Activated CD8-positive, alpha-beta memory T cell treated with anti-CD3 and anti-CD28 coated beads for 48 hours (primary cell): ENCODE measurements around the gene PDXK.

ENCODE experiments used
- DNase-seq, 3 experiments: peaks; one replicate each; pipeline ENCODE4 v3.0.0-alpha.2; 2020; ENCODE audit warnings: low read depth in 2 of 3, low spot score in 2 of 3

Gene PDXK

DNA sequence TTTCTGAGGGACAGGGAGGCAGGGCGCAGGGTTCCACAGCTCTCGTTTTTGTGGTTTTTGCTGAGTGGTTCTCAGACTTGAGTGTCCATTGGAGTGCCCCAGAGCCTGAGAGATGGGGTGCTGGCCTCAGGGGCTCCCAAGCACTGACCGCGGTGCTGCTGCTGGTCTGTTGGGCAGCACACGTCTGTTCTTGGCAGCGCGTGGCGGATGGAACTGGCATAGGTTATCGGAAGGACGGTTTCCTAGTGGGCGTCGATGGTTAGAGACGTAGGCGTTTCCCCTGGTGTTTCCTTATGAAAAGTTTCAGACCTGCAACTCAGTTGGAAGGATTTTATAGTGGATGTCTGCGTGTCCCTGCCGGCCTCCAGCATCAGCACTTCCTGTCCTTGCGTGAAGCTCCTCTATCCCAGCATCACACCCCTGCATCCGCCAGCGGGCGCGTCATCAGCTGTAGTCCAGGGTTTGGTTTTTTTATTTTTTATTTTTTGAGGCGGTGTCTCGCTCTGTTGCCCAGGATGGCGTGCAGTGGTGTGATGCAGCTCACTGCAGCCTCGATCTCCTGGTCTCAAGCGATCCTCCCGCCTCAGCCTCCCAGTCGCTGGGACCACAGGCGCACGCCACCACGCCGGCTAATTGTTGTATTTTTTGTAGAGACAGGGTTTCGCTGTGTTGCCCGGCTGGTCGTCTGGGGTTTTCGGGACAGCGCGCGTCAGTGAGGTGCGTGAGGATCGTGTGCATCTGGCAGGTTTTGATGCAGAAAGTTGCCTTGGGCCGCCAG lies 82.3 kb downstream of the PDXK start:
- DNase-seq, result no peak

- no peak for DNase-seq
Measured at GRCh38 chr21:43802713-43803313, 83.9 kb downstream of the PDXK start.

- DNase-seq, result no peak
Measured at GRCh38 chr21:43803558-43804300, 84.8 kb downstream of the PDXK start.

DNA sequence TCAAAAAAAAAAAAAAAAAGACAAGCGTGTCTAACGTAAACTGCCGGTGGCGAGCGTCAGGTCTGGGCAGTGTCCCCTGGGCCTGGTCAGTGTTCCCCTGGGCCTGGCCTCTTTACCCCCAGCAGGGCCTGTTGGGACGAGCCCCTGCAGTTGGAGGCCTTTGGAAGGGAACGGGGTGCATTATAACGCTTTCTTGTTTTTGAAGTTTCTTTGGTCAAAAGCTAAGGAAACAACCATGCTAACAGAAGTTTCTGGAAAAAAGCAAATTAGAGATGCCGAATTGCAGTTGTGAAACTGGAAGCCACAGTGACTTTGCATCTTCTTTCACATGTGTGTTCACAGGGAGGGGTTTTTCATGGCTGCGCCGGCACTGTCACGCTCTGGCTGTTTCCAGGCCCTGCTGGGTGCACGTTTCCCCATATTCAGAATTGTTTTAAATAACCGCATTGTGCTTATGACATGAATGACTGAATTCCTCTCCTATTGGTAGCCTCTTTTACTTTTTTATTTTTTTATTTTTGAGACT lies 86.4 kb downstream of the PDXK start:
- DNase-seq, result no peak

- no peak for DNase-seq
Measured at GRCh38 chr21:43806017-43806710, 87.2 kb downstream of the PDXK start.

DNA sequence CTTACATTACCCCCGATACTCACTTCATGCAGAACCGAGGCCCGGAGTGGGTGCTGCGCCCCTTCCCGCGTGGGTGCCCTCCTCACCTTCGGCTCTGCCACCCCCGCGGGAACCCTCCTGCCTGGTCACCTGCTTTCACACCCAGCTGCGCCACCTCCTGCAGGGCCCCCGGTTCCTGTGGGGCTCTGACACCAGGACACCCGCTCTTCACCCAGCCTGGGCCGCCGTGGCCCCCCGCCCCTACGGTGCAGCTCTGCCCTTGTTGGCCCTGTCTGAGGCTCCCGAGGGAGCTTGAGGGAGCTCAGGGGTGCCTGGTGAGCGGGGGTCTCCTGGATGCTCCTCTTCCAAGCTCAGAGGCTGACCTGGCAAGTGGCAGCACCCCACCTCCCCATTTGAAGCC lies 89.4 kb downstream of the PDXK start:
- no peak for DNase-seq

GRCh38 chr21:43808832-43809251 lies 89.9 kb downstream of the PDXK start:
- DNase-seq, result no peak

DNA sequence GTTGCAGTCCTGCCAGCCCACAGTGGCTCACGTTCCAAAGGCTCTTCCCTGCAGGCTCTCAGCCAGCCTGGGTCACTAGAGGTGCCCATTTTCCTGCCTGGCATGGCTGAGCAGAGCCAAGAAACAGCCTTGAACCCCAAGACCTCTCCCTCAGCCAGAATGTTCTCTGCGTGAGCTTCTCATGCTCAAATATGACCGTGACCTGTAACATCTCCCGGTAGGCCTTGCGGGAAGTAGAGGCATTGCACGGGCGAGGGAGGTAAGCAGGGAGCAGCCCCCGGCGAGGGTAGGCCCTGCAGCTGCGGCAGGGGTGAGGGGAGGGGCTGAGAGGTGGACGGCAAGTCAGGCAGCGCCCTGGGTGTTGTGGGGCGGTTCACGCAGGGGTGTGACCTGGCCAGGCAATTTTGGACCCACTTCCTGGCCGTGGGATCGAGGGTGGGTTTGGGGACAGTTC lies 90.4 kb downstream of the PDXK start:
- DNase-seq, result no peak

GRCh38 chr21:43809853-43810504 lies 91.0 kb downstream of the PDXK start:
- DNase-seq, result no peak

DNA sequence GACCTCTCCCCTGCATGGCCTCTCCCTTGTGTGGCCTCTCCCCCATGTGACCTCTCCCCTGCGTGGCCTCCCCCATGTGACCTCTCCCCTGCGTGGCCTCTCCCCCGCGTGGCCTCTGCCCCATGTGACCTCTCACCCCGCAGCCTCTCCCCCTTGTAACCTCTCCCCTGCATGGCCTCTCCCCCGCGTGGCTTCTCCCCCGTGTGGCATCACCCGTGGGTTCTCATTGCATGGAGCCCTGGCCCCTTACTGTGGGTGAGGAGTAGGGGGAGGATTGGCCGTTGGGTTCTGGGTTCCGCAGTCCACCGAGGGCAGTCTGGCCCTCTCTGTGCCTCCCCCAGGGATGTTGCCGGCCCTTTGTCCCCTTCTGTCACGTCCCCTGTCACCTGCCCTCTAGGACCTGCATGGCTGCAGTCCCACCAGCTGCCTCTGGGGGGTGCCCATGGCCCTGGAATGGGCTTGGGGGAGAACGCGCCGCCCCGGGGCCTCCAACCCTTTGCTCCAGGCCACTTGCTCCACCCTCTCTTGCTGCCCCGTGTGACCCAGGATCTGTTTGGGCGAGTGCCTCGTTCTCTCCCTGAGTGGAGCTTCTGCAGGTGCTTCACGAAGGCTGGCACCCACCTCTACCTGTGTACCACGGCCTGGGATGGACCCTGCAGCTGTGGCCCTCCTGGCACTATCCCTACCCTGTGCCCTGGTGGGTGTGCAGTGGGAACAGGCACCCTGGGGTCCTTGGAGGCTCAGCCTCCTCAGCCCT lies 91.8 kb downstream of the PDXK start:
- DNase-seq, result peak; percentile 76 to 98 (median 96)

DNA sequence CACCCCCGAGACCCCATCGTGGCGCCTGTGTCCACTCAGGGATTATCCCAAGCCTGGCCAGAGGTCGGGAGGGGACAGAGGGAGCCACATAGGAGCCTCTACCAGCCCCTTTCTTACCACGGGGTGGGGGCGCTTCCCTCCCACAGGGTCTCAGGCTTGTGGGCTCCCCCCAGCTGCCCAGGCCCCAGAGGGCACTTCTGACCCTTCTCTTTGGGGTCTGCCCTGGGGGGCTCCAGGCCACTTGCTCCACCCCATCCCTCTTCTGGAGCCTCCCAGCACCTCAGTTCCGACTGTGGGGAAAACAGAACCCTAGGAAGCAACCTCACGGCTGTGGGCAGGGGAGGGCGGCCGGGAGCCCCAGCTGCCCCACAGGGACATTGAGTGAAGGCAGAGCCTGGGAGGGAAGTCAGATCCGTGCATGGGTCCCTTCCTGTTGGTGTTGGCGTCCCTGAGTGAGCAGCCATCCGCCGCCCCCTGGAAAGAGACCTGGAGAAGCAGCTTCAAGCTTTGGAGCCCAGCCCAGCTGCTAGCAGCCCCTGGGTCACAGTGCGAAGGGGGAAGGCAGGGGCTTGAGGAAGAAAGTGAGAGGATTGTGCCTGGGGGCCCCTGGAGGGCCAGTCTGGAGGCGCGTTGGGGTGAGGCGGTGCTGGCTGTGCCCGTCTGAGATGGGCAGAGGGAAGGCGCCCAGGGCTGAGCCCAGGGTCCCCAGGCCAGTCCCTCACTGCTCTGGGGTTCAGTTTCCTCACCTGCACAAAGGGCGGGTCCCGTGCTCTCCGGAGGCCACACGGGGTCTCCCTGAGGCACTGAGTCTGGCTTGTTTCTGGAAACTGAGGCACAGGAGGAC lies 92.6 kb downstream of the PDXK start:
- DNase-seq, result no peak
